Measurements from ENCODE around the gene SLC35F3.

SLC35F3 gene

GRCh38 chr1:233912447-233912846, 8.0 kb downstream of the SLC35F3 start:
- DNase-seq (ENCODE audit: low read depth), result no peak

- no peak for DNase-seq (ENCODE audit: low read depth)
These were observed 8.4 kb downstream of the SLC35F3 start for GRCh38 chr1:233912909-233913308.

- DNase-seq (ENCODE audit: low read depth), result no peak
These were observed 12.2 kb downstream of the SLC35F3 start for GRCh38 chr1:233916706-233917105.

- DNase-seq (ENCODE audit: low read depth), result no peak
These were observed 15.3 kb downstream of the SLC35F3 start for GRCh38 chr1:233919786-233920185.

GRCh38 chr1:233928123-233928522, 23.6 kb downstream of the SLC35F3 start:
- no peak for DNase-seq (ENCODE audit: low read depth)

GRCh38 chr1:233933339-233933738, 28.9 kb downstream of the SLC35F3 start:
- DNase-seq (ENCODE audit: low read depth), result no peak

GRCh38 chr1:233935297-233935868, 30.9 kb downstream of the SLC35F3 start:
- no peak for DNase-seq (ENCODE audit: low read depth)

GRCh38 chr1:233936422-233936821, 31.9 kb downstream of the SLC35F3 start:
- DNase-seq (ENCODE audit: low read depth), result no peak

- DNase-seq (ENCODE audit: low read depth), result no peak
These were observed 32.4 kb downstream of the SLC35F3 start for GRCh38 chr1:233936842-233937241.

- no peak for DNase-seq (ENCODE audit: low read depth)
These were observed 34.0 kb downstream of the SLC35F3 start for GRCh38 chr1:233938476-233938875.

GRCh38 chr1:233939451-233939850, 35.0 kb downstream of the SLC35F3 start:
- no peak for DNase-seq (ENCODE audit: low read depth)

- no peak for DNase-seq (ENCODE audit: low read depth)
These were observed 36.4 kb downstream of the SLC35F3 start for GRCh38 chr1:233940908-233941307.

- DNase-seq (ENCODE audit: low read depth), result no peak
These were observed 40.1 kb downstream of the SLC35F3 start for GRCh38 chr1:233944601-233945000.

- DNase-seq (ENCODE audit: low read depth), result no peak
These were observed 41.1 kb downstream of the SLC35F3 start for GRCh38 chr1:233945573-233945972.

- no peak for DNase-seq (ENCODE audit: low read depth)
These were observed 41.5 kb downstream of the SLC35F3 start for GRCh38 chr1:233945979-233946378.

- DNase-seq (ENCODE audit: low read depth), result no peak
These were observed 42.2 kb downstream of the SLC35F3 start for GRCh38 chr1:233946724-233947123.

- DNase-seq (ENCODE audit: low read depth), result no peak
These were observed 47.3 kb downstream of the SLC35F3 start for GRCh38 chr1:233951804-233952203.

GRCh38 chr1:233957691-233958090, 53.2 kb downstream of the SLC35F3 start:
- no peak for DNase-seq (ENCODE audit: low read depth)

- DNase-seq (ENCODE audit: low read depth), result no peak
These were observed 54.6 kb downstream of the SLC35F3 start for GRCh38 chr1:233959102-233959501.

GRCh38 chr1:233959971-233960370, 55.5 kb downstream of the SLC35F3 start:
- DNase-seq (ENCODE audit: low read depth), result no peak

GRCh38 chr1:233960386-233960785, 55.9 kb downstream of the SLC35F3 start:
- no peak for DNase-seq (ENCODE audit: low read depth)

- DNase-seq (ENCODE audit: low read depth), result no peak
These were observed 58.4 kb downstream of the SLC35F3 start for GRCh38 chr1:233962878-233963277.

- DNase-seq (ENCODE audit: low read depth), result no peak
These were observed 61.4 kb downstream of the SLC35F3 start for GRCh38 chr1:233965856-233966255.

- DNase-seq (ENCODE audit: low read depth), result no peak
These were observed 67.3 kb downstream of the SLC35F3 start for GRCh38 chr1:233971753-233972152.

- DNase-seq (ENCODE audit: low read depth), result no peak
These were observed 68.1 kb downstream of the SLC35F3 start for GRCh38 chr1:233972563-233972950.
